H1 (cell line): ENCODE measurements around the gene EXOC1L. TPM values are rescaled to one million over a fixed set of nuclear protein-coding genes. Genes with fewer than 3 reads are reported as not detected.

Experiments used
- CTCF ChIA-PET: fragments of 300-600 bp; sonication (Branson Sonifier 250); formaldehyde crosslinking; loops from one replicate; lab custom pipeline; 2021; ENCODE audit not compliant: partially characterized antibody; lab: Charles Lee
- POLR2A ChIA-PET: fragments of 300-600 bp; sonication (Branson Sonifier 250); formaldehyde crosslinking; loops from one replicate; lab custom pipeline; 2021; ENCODE audit warnings: inconsistent platforms; ENCODE audit not compliant: partially characterized antibody; lab: Charles Lee
- DNase-seq, 2 experiments: peaks; one replicate each; pipeline versions ENCODE4 v3.0.0 to v3.0.0-alpha.2; 2010 to 2022; ENCODE audit warnings: low spot score in 2 of 2, low read depth in 1 of 2, mixed read lengths in 1 of 2
- FAIRE-seq: peaks from 2 replicates; lab custom pipeline; 2011; peaks lifted over from hg19 to GRCh38; lab: Jason Lieb, UNC
- H2AFZ ChIP-seq: 2 replicates; pipeline ENCODE4 v1.8.1; 2012; ENCODE audit warnings: low read length, inconsistent platforms
- H2AK5ac ChIP-seq: 2 replicates; pipeline ENCODE4 v1.6.1; 2013; ENCODE audit warnings: low read depth, low read length
- H2BK120ac ChIP-seq: replicated peaks from 2 replicates; pipeline ENCODE3; 2013; ENCODE audit warnings: low read depth, low read length, inconsistent platforms
- H2BK12ac ChIP-seq: 2 replicates; pipeline ENCODE4 v1.6.1; 2013; ENCODE audit warnings: low read depth, low read length
- H2BK15ac ChIP-seq: 2 replicates; pipeline ENCODE4 v1.6.1; 2013; ENCODE audit warnings: low read length
- H2BK20ac ChIP-seq: 2 replicates; pipeline ENCODE4 v1.6.1; 2013; ENCODE audit warnings: low read length
- H2BK5ac ChIP-seq: 2 replicates; pipeline ENCODE4 v1.6.1; 2013; ENCODE audit warnings: low read depth, low read length
- H3K14ac ChIP-seq: 2 replicates; pipeline ENCODE4 v1.6.1; 2013; ENCODE audit warnings: inconsistent platforms; ENCODE audit not compliant: insufficient read length
- H3K18ac ChIP-seq: 2 replicates; pipeline ENCODE4 v1.6.1; 2013; ENCODE audit warnings: low read length; ENCODE audit errors: extremely low read depth
- H3K23ac ChIP-seq: 2 replicates; pipeline ENCODE4 v1.6.1; 2013; ENCODE audit warnings: inconsistent platforms; ENCODE audit not compliant: insufficient read length
- H3K23me2 ChIP-seq: 2 replicates; pipeline ENCODE4 v1.6.1; 2013; ENCODE audit warnings: low read depth, low read length
- H3K27ac ChIP-seq: 2 replicates; pipeline ENCODE4 v1.6.1; 2011; ENCODE audit warnings: low read depth, low read length, inconsistent platforms
- H3K27me3 ChIP-seq, 4 experiments: replicated peaks in 1 of 4; 1 replicate in 1 of 4; 2 replicates in 3 of 4; pipeline versions ENCODE4 v1.6.1 to v1.8.1; 2011 to 2013; ENCODE audit warnings: low read length in 3 of 4, mild to moderate bottlenecking in 3 of 4, inconsistent platforms in 2 of 4, mixed read lengths in 2 of 4, moderate library complexity in 1 of 4; ENCODE audit not compliant: control insufficient read depth in 3 of 4, insufficient read depth in 3 of 4; ENCODE audit errors: extremely low read depth in 1 of 4
- H3K36me3 ChIP-seq, 4 experiments: 2 replicates each; pipeline versions ENCODE4 v1.6.1 to v1.8.1; 2011 to 2013; ENCODE audit warnings: mild to moderate bottlenecking in 4 of 4, low read length in 3 of 4, moderate library complexity in 2 of 4, control low read depth in 1 of 4, inconsistent platforms in 1 of 4; ENCODE audit not compliant: insufficient read depth in 4 of 4, control insufficient read depth in 2 of 4
- H3K4ac ChIP-seq: replicated peaks from 2 replicates; pipeline ENCODE3; 2013; ENCODE audit warnings: low read length, low read depth, mixed read lengths, inconsistent platforms; ENCODE audit not compliant: insufficient read length
- H3K4me1 ChIP-seq, 4 experiments: replicated peaks in 1 of 4; 1 replicate in 1 of 4; 2 replicates in 3 of 4; pipeline versions ENCODE4 v1.6.1 to v1.8.1; 2011 to 2013; ENCODE audit warnings: low read length in 3 of 4, inconsistent platforms in 2 of 4, mixed read lengths in 1 of 4; ENCODE audit not compliant: insufficient read depth in 4 of 4, control insufficient read depth in 3 of 4
- H3K4me2 ChIP-seq, 2 experiments: 2 replicates each; pipeline versions ENCODE4 v1.6.1 to v1.8.1; 2011 to 2013; ENCODE audit warnings: low read depth in 2 of 2, low read length in 2 of 2, control low read depth in 1 of 2, inconsistent platforms in 1 of 2, mild to moderate bottlenecking in 1 of 2; ENCODE audit not compliant: insufficient read depth in 1 of 2
- H3K4me3 ChIP-seq, 4 experiments: fragments of 200-600, 300-600 bp in 1 of 4; sonication (generic), shearing (Covaris generic), sonication (Bioruptor Twin) in 1 of 4; 2 replicates each; pipeline versions ENCODE4 v1.5.1 to v1.8.1; 2011 to 2016; ENCODE audit warnings: low read length in 4 of 4, low read depth in 3 of 4, control low read depth in 2 of 4, inconsistent platforms in 2 of 4, mild to moderate bottlenecking in 2 of 4, mixed read lengths in 1 of 4, moderate library complexity in 1 of 4; ENCODE audit not compliant: insufficient read depth in 2 of 4; ENCODE audit errors: extremely low read depth in 1 of 4
- H3K56ac ChIP-seq: replicated peaks from 2 replicates; pipeline ENCODE3; 2013; ENCODE audit warnings: low read depth, mild to moderate bottlenecking, mixed read lengths, low read length, inconsistent platforms; ENCODE audit not compliant: insufficient read length
- H3K79me1 ChIP-seq: 2 replicates; pipeline ENCODE4 v1.6.1; 2013; ENCODE audit warnings: low read depth, low read length, control low read depth
- H3K79me2 ChIP-seq, 2 experiments: 2 replicates each; pipeline versions ENCODE4 v1.6.1 to v1.8.1; 2012 to 2013; ENCODE audit warnings: low read length in 2 of 2, mild to moderate bottlenecking in 2 of 2, inconsistent platforms in 1 of 2; ENCODE audit not compliant: insufficient read depth in 2 of 2, control insufficient read depth in 1 of 2
- H3K9ac ChIP-seq, 4 experiments: replicated peaks in 1 of 4; 1 replicate in 1 of 4; 2 replicates in 3 of 4; pipeline versions ENCODE4 v1.6.1 to v1.8.1; 2011 to 2013; ENCODE audit warnings: low read depth in 3 of 4, low read length in 3 of 4, control low read depth in 2 of 4, mild to moderate bottlenecking in 2 of 4, moderate library complexity in 2 of 4, inconsistent platforms in 1 of 4; ENCODE audit errors: extremely low read depth in 1 of 4
- H3K9me3 ChIP-seq, 2 experiments: 2 replicates each; pipeline versions ENCODE4 v1.6.1 to v1.8.1; 2012 to 2013; ENCODE audit warnings: mild to moderate bottlenecking in 2 of 2, moderate library complexity in 2 of 2, control low read depth in 1 of 2, inconsistent platforms in 1 of 2, low read depth in 1 of 2, low read length in 1 of 2, mixed read lengths in 1 of 2; ENCODE audit not compliant: insufficient read depth in 2 of 2
- H4K20me1 ChIP-seq, 2 experiments: replicated peaks in 1 of 2; 2 replicates each; pipeline versions ENCODE3 to v1.8.1; 2011 to 2013; ENCODE audit warnings: inconsistent platforms in 2 of 2, low read length in 2 of 2, mild to moderate bottlenecking in 1 of 2; ENCODE audit not compliant: insufficient read depth in 2 of 2, control insufficient read depth in 1 of 2
- H4K5ac ChIP-seq: 2 replicates; pipeline ENCODE4 v1.6.1; 2013; ENCODE audit warnings: low read length, low read depth, mixed read lengths, inconsistent platforms; ENCODE audit not compliant: insufficient read length
- H4K8ac ChIP-seq: 2 replicates; pipeline ENCODE4 v1.8.0; 2013; ENCODE audit warnings: mild to moderate bottlenecking, moderate library complexity, low read length, inconsistent platforms; ENCODE audit not compliant: insufficient read depth; ENCODE audit errors: extremely low read depth
- H4K91ac ChIP-seq: replicated peaks from 2 replicates; pipeline ENCODE3; 2013; ENCODE audit warnings: low read length, mixed read lengths, inconsistent platforms; ENCODE audit not compliant: insufficient read length
- SP2 ChIP-seq: IDR thresholded peaks from 2 replicates; pipeline ENCODE4 v1.6.1; 2012; ENCODE audit warnings: mild to moderate bottlenecking, low read length, inconsistent platforms
- WGBS, 2 experiments: shearing (Covaris generic) in 1 of 2; methylation state at CpG; one replicate each; pipeline versions ENCODE4 v1.1.6 to v1.1.7; 2013 to 2015; ENCODE audit warnings: low lambda C conversion rate in 2 of 2, mixed read lengths in 2 of 2, inconsistent platforms in 1 of 2, low coverage in 1 of 2, missing lambda C conversion rate in 1 of 2; ENCODE audit not compliant: insufficient replicate concordance in 2 of 2, insufficient coverage in 1 of 2, insufficient read length in 1 of 2; ENCODE audit errors: extremely low coverage in 1 of 2, missing lambda C conversion rate in 1 of 2; 5-methylcytosine and 5-hydroxymethylcytosine counted together
- polyA plus RNA-seq, 7 experiments: library from polyadenylated mRNA; depleted of rRNA in 3 of 7; stranded (reverse) in 5 of 7; unstranded in 2 of 7; fragments of >200 nt in 5 of 7; fragments of 200-250 nt in 2 of 7; gene quantifications; 1 replicate in 5 of 7; 2 replicates in 1 of 7; 4 replicates in 1 of 7; pipeline versions ENCODE4 v1.2.1 to v1.2.3, GENCODE V29; 2011 to 2013; ENCODE audit warnings: missing spikeins in 2 of 7, mixed read lengths in 2 of 7
- total RNA-seq: library from RNA; stranded (reverse); fragmentation: NEBNext Ultra II Directional; extraction: Animal tissue kit (Norgen Biotek cat#: 25700); gene quantifications from 2 replicates; pipeline ENCODE4 v1.2.1, GENCODE V29; 2021

EXOC1L gene
- total and polyA plus RNA-seq, 2 of the 8 experiments (the other 6 are each of a cell fraction or from before 2014, with no cell fraction given) = 0.08 TPM; not detected in 1

DNA sequence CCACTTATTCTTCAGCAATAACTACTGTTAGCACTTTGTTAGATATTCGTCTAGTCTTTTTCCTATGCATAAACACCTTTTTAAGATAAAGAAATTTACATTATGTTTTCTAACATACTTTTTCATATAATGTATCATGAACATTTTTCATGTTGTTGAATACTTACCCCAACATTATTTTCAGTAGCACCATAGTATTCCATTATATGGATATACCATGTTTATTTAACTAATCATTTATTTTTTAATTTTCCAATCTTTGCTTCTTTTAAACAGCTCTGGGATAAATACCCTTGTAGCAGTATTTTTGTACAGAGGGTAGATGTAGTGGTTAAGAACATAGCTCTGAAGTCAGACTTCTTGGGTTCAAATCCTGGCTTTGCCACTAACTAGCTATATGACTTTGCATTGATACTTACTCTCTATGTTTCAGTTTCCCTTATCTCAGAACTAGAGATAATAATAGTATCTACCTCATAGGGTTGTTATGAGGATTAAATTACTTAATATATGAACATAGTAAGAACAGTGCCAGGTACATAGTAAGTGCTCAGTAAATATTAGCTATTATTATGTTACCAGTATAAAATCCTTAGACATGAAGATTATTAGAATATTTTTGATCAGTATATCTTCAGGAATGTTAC lies 45.1 kb downstream of the EXOC1L start:
- Histone ChIP-seq H2BK120ac (no peak overlapping the region), H2BK20ac (no peak overlapping the region), H3K4ac (no peak overlapping the region), H4K20me1 (no peaks in the 10 kb centered on the region), H3K14ac (no peak overlapping the region), H3K23ac (no peak overlapping the region), H3K18ac (no peak overlapping the region), H2BK15ac (no peak overlapping the region), H3K27me3 (no peaks in the 10 kb centered on the region), H3K9ac (no peak overlapping the region), H2AFZ (no peak overlapping the region), H4K5ac (no peak overlapping the region), H3K36me3 (peaks cover 0 to 23% (median 5%) of the 10 kb centered on the region in 4 experiments; a peak in 2 of 8 replicates), H4K8ac (no peak overlapping the region), H3K79me2 (no peaks in the 10 kb centered on the region), H2AK5ac (no peak overlapping the region), H4K91ac (no peak overlapping the region), H3K56ac (no peak overlapping the region), H3K4me1 (no peaks in the 10 kb centered on the region), H3K4me2 (no peak overlapping the region), H3K79me1 (no peaks in the 10 kb centered on the region), H2BK12ac (no peak overlapping the region), H3K23me2 (no peaks in the 10 kb centered on the region; the same call in 1 of the 2 replicates), H3K4me3 (no peak overlapping the region), H3K27ac (no peak overlapping the region), H3K9me3 (no peaks in the 10 kb centered on the region), H2BK5ac (no peak overlapping the region)
- DNase-seq = no peak
- no peak for TF ChIP-seq SP2
- CTCF ChIA-PET = interaction anchor here (1.9 kb wide), 1 partner anchor 28 kb away, joined by 5 read pairs; no protein-coding TSS in a partner anchor
- WGBS, 2 experiments = 89% methylated on average over 1 of the region's 1 CpG; no CpG with 5 or more reads in 1 of the 2 experiments
- no peak for FAIRE-seq
- POLR2A ChIA-PET = interaction anchor here (1.2 kb wide), 1 partner anchor 11 kb away, joined by 3 read pairs; the partner anchor contains the start of gene EXOC1
